ENCODE measurements around the gene RBBP7. TPM values are rescaled to one million over a fixed set of nuclear protein-coding genes. Genes with fewer than 3 reads are reported as not detected.

Gene RBBP7
- total and polyA plus RNA-seq, 2 experiments from 2014 or later = 86.2 to 119 TPM

GRCh38 chrX:16870862-16871815 lies 977 bp upstream of the RBBP7 start:
- Histone ChIP-seq H3K36me3 (ENCODE audit: low read depth) (no peaks in the 10 kb centered on the region), H3K9me3 (ENCODE audit: low read depth) (no peaks in the 10 kb centered on the region), H3K4me3 (peak overlapping the region; percentile 74), H3F3A (ENCODE audit: insufficient read depth) (no peaks in the 10 kb centered on the region), H3K27ac (peak overlapping the region; percentile 94), H3K9me2 (ENCODE audit: insufficient read depth) (no peaks in the 10 kb centered on the region), H3K9ac (peak overlapping the region; percentile 95), H3K79me2 (ENCODE audit: insufficient read depth) (peaks cover 34% of the 10 kb centered on the region), H3K4me1 (ENCODE audit: insufficient read depth) (peaks cover 8% of the 10 kb centered on the region), H4K20me1 (ENCODE audit: insufficient read depth) (no peaks in the 10 kb centered on the region; the same call in 1 of the 2 replicates), H3K4me2 (ENCODE audit: unreplicated experiment) (peak overlapping the region; percentile 84), H2AFZ (peak overlapping the region; percentile 98), H3K27me3 (replicated peaks; ENCODE audit: insufficient read depth) (no peaks in the 10 kb centered on the region)
- WGBS, 2 experiments (ENCODE audit: low coverage in 1 of 2, low lambda C conversion rate in 2 of 2, missing lambda C conversion rate in 2 of 2) = 5 to 8% methylated on average over 22 to 41 of the region's 41 CpGs
- TF ChIP-seq EZH2 (IDR thresholded peaks at IDR 0.05; ENCODE audit: insufficient read depth, poor library complexity, severe bottlenecking) (no peak), EZH2phosphoT487 (IDR thresholded peaks at IDR 0.05; ENCODE audit: insufficient read depth, low read depth) (no peak)
- peak; percentile 31 for DNase-seq
- in situ Hi-C loops (cut with MboI) = no loop called here

GRCh38 chrX:16869393-16870094 lies 618 bp downstream of the RBBP7 start:
- Histone ChIP-seq H3K27ac (peak overlapping the region; percentile 98), H3K9ac (peak overlapping the region; percentile 98), H3K9me2 (ENCODE audit: insufficient read depth) (no peaks in the 10 kb centered on the region), H3F3A (ENCODE audit: insufficient read depth) (no peaks in the 10 kb centered on the region), H2AFZ (peak overlapping the region; percentile 71; the same call in 1 of the 2 replicates), H4K20me1 (ENCODE audit: insufficient read depth) (no peaks in the 10 kb centered on the region; the same call in 1 of the 2 replicates), H3K79me2 (ENCODE audit: insufficient read depth) (peaks cover 50% of the 10 kb centered on the region), H3K27me3 (replicated peaks; ENCODE audit: insufficient read depth) (no peaks in the 10 kb centered on the region), H3K4me2 (ENCODE audit: unreplicated experiment) (peak overlapping the region; percentile 76), H3K9me3 (ENCODE audit: low read depth) (no peaks in the 10 kb centered on the region), H3K4me1 (ENCODE audit: insufficient read depth) (peaks cover 8% of the 10 kb centered on the region), H3K36me3 (ENCODE audit: low read depth) (no peaks in the 10 kb centered on the region), H3K4me3 (peak overlapping the region; percentile 87)
- TF ChIP-seq EZH2phosphoT487 (IDR thresholded peaks at IDR 0.05; ENCODE audit: insufficient read depth, low read depth) = no peak
- no peak for TF ChIP-seq EZH2 (IDR thresholded peaks at IDR 0.05; ENCODE audit: insufficient read depth, poor library complexity, severe bottlenecking)
- 0 to 2% methylated on average over 11 to 21 of the region's 92 CpGs for WGBS, 2 experiments (ENCODE audit: low coverage in 1 of 2, low lambda C conversion rate in 2 of 2, missing lambda C conversion rate in 2 of 2)
- peak; percentile 58 for DNase-seq
- in situ Hi-C loops (cut with MboI) = no loop called here

- H3K36me3 ChIP-seq (ENCODE audit: low read depth) = no peaks in the 10 kb centered on the region
- 0 out of 2 replicates have a peak overlapping the region, but pooled peaks have one; percentile 38 for H2AFZ ChIP-seq
- peak overlapping the region; percentile 76 for H3K4me2 ChIP-seq (ENCODE audit: unreplicated experiment)
- H3K9ac ChIP-seq = peak overlapping the region; percentile 98
- no peaks in the 10 kb centered on the region for H3K9me2 ChIP-seq (ENCODE audit: insufficient read depth)
- H3K79me2 ChIP-seq (ENCODE audit: insufficient read depth) = peaks cover 56% of the 10 kb centered on the region
- H3K9me3 ChIP-seq (ENCODE audit: low read depth) = no peaks in the 10 kb centered on the region
- no peaks in the 10 kb centered on the region for H3F3A ChIP-seq (ENCODE audit: insufficient read depth)
- H3K4me3 ChIP-seq = peak overlapping the region; percentile 87
- 2 to 3% methylated on average over 6 to 7 of the region's 7 CpGs for WGBS, 2 experiments (ENCODE audit: low coverage in 1 of 2, low lambda C conversion rate in 2 of 2, missing lambda C conversion rate in 2 of 2)
- in situ Hi-C loops (cut with MboI) = no loop called here
- no peak for TF ChIP-seq EZH2 (IDR thresholded peaks at IDR 0.05; ENCODE audit: insufficient read depth, poor library complexity, severe bottlenecking)
- no peak for TF ChIP-seq EZH2phosphoT487 (IDR thresholded peaks at IDR 0.05; ENCODE audit: insufficient read depth, low read depth)
- H3K27me3 ChIP-seq (replicated peaks; ENCODE audit: insufficient read depth) = no peaks in the 10 kb centered on the region
- H3K4me1 ChIP-seq (ENCODE audit: insufficient read depth) = peaks cover 8% of the 10 kb centered on the region
- DNase-seq = peak; percentile 17
- no peaks in the 10 kb centered on the region; the same call in 1 of the 2 replicates for H4K20me1 ChIP-seq (ENCODE audit: insufficient read depth)
- peak overlapping the region; percentile 98; the same call in 1 of the 2 replicates for H3K27ac ChIP-seq
Measured at GRCh38 chrX:16868920-16869319, 1.2 kb downstream of the RBBP7 start.

DNA sequence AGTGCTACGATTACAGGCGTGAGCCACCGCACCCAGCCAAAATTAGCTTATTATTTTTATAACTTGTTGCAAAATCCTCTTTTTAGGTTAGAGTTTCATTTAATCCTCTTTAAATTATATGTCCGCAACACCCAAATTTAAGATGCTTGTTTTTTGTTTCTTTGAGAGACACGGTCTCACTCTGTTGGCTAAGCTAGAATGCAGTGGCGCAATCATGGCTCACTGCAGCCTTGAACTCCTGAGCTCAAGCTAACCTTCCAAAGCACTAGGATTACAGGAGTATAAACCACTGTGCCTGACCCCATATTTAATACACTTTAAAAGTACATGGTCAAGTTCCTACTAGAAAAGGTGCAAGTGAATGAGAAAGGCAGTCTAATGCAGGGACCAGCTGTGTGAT lies 2.2 kb downstream of the RBBP7 start:
- 92 to 98% methylated on average over 6 of the region's 6 CpGs for WGBS, 2 experiments (ENCODE audit: low coverage in 1 of 2, low lambda C conversion rate in 2 of 2, missing lambda C conversion rate in 2 of 2)

More for the DNA sequence above, 2.2 kb downstream of the RBBP7 start:
- H3K4me1 ChIP-seq (ENCODE audit: insufficient read depth) = peaks cover 8% of the 10 kb centered on the region
- no peaks in the 10 kb centered on the region for H3K27me3 ChIP-seq (replicated peaks; ENCODE audit: insufficient read depth)
- peak overlapping the region; percentile 98; the same call in 1 of the 2 replicates for H3K9ac ChIP-seq
- H3K27ac ChIP-seq = no peak overlapping the region
- DNase-seq = no peak
- TF ChIP-seq EZH2phosphoT487 (IDR thresholded peaks at IDR 0.05; ENCODE audit: insufficient read depth, low read depth) = no peak
- TF ChIP-seq EZH2 (IDR thresholded peaks at IDR 0.05; ENCODE audit: insufficient read depth, poor library complexity, severe bottlenecking) = no peak
- no peak overlapping the region for H2AFZ ChIP-seq
- in situ Hi-C loops (cut with MboI) = no loop called here
- no peaks in the 10 kb centered on the region; the same call in 1 of the 2 replicates for H4K20me1 ChIP-seq (ENCODE audit: insufficient read depth)
- no peak overlapping the region for H3K4me2 ChIP-seq (ENCODE audit: unreplicated experiment)
- H3K36me3 ChIP-seq (ENCODE audit: low read depth) = no peaks in the 10 kb centered on the region
- no peaks in the 10 kb centered on the region for H3K9me2 ChIP-seq (ENCODE audit: insufficient read depth)
- H3F3A ChIP-seq (ENCODE audit: insufficient read depth) = no peaks in the 10 kb centered on the region
- H3K4me3 ChIP-seq = peak overlapping the region; percentile 87; the same call in 1 of the 2 replicates
- no peaks in the 10 kb centered on the region for H3K9me3 ChIP-seq (ENCODE audit: low read depth)
- peaks cover 66% of the 10 kb centered on the region for H3K79me2 ChIP-seq (ENCODE audit: insufficient read depth)

Measured in GM23248 (cell line).